ENCODE data around the gene SPDYE11.
"Not testable (repeated sequence)": the region's sequence is repeated elsewhere in the genome, so short reads cannot be mapped to it uniquely, and the experiment has no call there.

DNA sequence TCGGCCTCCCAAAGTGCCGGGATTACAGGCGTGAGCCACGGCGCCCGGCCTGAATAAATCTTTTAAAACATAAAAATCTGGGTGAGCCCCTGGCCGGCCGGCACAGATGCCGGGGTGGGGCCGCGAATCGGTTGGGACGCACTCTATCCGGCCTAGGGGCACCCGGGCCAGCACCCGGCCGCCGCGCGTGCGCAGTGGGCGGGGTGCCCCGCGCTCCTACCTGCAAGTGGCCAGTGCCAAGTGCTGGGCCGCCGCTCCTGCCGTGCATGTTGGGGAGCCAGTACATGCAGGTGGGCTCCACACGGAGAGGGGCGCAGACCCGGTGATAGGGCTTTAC lies 52.4 kb downstream of the SPDYE11 start:
- not testable (repeated sequence) for TF ChIP-seq POLR2A (IDR thresholded peaks at IDR 0.05)
- TF ChIP-seq, protein P1, sequence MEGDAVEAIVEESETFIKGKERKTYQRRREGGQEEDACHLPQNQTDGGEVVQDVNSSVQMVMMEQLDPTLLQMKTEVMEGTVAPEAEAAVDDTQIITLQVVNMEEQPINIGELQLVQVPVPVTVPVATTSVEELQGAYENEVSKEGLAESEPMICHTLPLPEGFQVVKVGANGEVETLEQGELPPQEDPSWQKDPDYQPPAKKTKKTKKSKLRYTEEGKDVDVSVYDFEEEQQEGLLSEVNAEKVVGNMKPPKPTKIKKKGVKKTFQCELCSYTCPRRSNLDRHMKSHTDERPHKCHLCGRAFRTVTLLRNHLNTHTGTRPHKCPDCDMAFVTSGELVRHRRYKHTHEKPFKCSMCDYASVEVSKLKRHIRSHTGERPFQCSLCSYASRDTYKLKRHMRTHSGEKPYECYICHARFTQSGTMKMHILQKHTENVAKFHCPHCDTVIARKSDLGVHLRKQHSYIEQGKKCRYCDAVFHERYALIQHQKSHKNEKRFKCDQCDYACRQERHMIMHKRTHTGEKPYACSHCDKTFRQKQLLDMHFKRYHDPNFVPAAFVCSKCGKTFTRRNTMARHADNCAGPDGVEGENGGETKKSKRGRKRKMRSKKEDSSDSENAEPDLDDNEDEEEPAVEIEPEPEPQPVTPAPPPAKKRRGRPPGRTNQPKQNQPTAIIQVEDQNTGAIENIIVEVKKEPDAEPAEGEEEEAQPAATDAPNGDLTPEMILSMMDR (IDR thresholded peaks at IDR 0.05), result not testable (repeated sequence)
